Neuron (in vitro differentiated cells): ENCODE measurements around the gene SCYGR8.
"Not testable (repeated sequence)": the region's sequence is repeated elsewhere in the genome, so short reads cannot be mapped to it uniquely, and the experiment has no call there.

ENCODE experiments used
- H2AFZ ChIP-seq: one replicate; pipeline ENCODE4 v1.6.1; 2013; ENCODE audit warnings: low read depth, mild to moderate bottlenecking, inconsistent platforms, low read length, moderate library complexity
- H3K27me3 ChIP-seq: one replicate; pipeline ENCODE4 v1.6.1; 2013; ENCODE audit warnings: low read length; ENCODE audit not compliant: insufficient read depth
- H3K36me3 ChIP-seq: one replicate; pipeline ENCODE4 v1.6.1; 2013; ENCODE audit warnings: low read length; ENCODE audit not compliant: insufficient read depth
- H3K4me1 ChIP-seq: one replicate; pipeline ENCODE4 v1.6.1; 2013; ENCODE audit warnings: low read length; ENCODE audit not compliant: insufficient read depth
- H3K4me3 ChIP-seq: 2 replicates; pipeline ENCODE4 v1.5.1; 2013; ENCODE audit warnings: mild to moderate bottlenecking, low read length, moderate library complexity
- H3K9me3 ChIP-seq: one replicate; pipeline ENCODE4 v1.6.1; 2013; ENCODE audit warnings: low read length

SCYGR8 gene

GRCh38 chr2:227722821-227723220, 22.9 kb upstream of the SCYGR8 start:
- not testable (repeated sequence) for H3K4me3 ChIP-seq, H3K27me3 ChIP-seq, H3K4me1 ChIP-seq, H3K36me3 ChIP-seq, H2AFZ ChIP-seq, H3K9me3 ChIP-seq

- H3K4me3 ChIP-seq, result no peak within 1 kb of the TSS
- H3K9me3 ChIP-seq, result no peaks in the 10 kb centered on the region
Observed at GRCh38 chr2:227724394-227725039, 21.2 kb upstream of the SCYGR8 start, which contains the start of gene SCYGR6. SCYGR6 (minus strand) TSS chr2:227724757; CDS start chr2:227724757, 0 bp downstream.

GRCh38 chr2:227728035-227728434, 17.7 kb upstream of the SCYGR8 start, which contains the start of gene SCYGR7:
SCYGR7 (plus strand) TSS chr2:227728335; CDS start chr2:227728335, 0 bp downstream.
- Histone ChIP-seq H3K9me3 (no peaks in the 10 kb centered on the region), H3K4me3 (no peak within 1 kb of the TSS), H3K27me3 (no peaks in the 10 kb centered on the region), H2AFZ (no peak within 1 kb of the TSS), H3K36me3 (no peaks in the 10 kb centered on the region), H3K4me1 (no peaks in the 10 kb centered on the region)

More at GRCh38 chr2:227724394-227725039, 21.2 kb upstream of the SCYGR8 start, which contains the start of gene SCYGR6:
- Histone ChIP-seq H3K36me3 (no peaks in the 10 kb centered on the region), H3K27me3 (no peaks in the 10 kb centered on the region), H2AFZ (no peak within 1 kb of the TSS), H3K4me1 (no peaks in the 10 kb centered on the region)

- no peaks in the 10 kb centered on the region for H3K36me3 ChIP-seq
- peaks cover 2% of the 10 kb centered on the region for H3K4me1 ChIP-seq
- no peaks in the 10 kb centered on the region for H3K9me3 ChIP-seq
- H2AFZ ChIP-seq, result no peak overlapping the region
- H3K27me3 ChIP-seq, result no peaks in the 10 kb centered on the region
- H3K4me3 ChIP-seq, result no peak overlapping the region
Observed at GRCh38 chr2:227739351-227739750, 6.3 kb upstream of the SCYGR8 start.

- not testable (repeated sequence) for H3K36me3 ChIP-seq, H3K4me1 ChIP-seq, H3K4me3 ChIP-seq, H2AFZ ChIP-seq, H3K27me3 ChIP-seq, H3K9me3 ChIP-seq
Observed at GRCh38 chr2:227740705-227741104, 5.0 kb upstream of the SCYGR8 start.

GRCh38 chr2:227748079-227748478, 2.4 kb downstream of the SCYGR8 start:
- Histone ChIP-seq H3K36me3 (no peaks in the 10 kb centered on the region), H3K9me3 (no peaks in the 10 kb centered on the region), H3K4me1 (peaks cover 1% of the 10 kb centered on the region), H3K4me3 (no peak overlapping the region), H3K27me3 (no peaks in the 10 kb centered on the region), H2AFZ (no peak overlapping the region)

GRCh38 chr2:227756261-227756660, 10.6 kb downstream of the SCYGR8 start:
- not testable (repeated sequence) for H3K27me3 ChIP-seq, H3K4me1 ChIP-seq, H3K36me3 ChIP-seq

GRCh38 chr2:227759411-227760118, 13.9 kb downstream of the SCYGR8 start:
- H3K4me1 ChIP-seq, result no peaks in the 10 kb centered on the region
- H3K36me3 ChIP-seq, result no peaks in the 10 kb centered on the region
- H3K27me3 ChIP-seq, result no peaks in the 10 kb centered on the region
- H3K9me3 ChIP-seq, result no peaks in the 10 kb centered on the region
- H2AFZ ChIP-seq, result no peak overlapping the region
- no peak overlapping the region for H3K4me3 ChIP-seq

More at GRCh38 chr2:227756261-227756660, 10.6 kb downstream of the SCYGR8 start:
- not testable (repeated sequence) for H3K9me3 ChIP-seq, H2AFZ ChIP-seq, H3K4me3 ChIP-seq

- Histone ChIP-seq H3K4me1 (peaks cover 3% of the 10 kb centered on the region), H3K9me3 (no peaks in the 10 kb centered on the region), H3K4me3 (no peak overlapping the region), H2AFZ (no peak overlapping the region), H3K27me3 (no peaks in the 10 kb centered on the region), H3K36me3 (no peaks in the 10 kb centered on the region)
Observed at GRCh38 chr2:227761740-227762476, 16.2 kb downstream of the SCYGR8 start.

- Histone ChIP-seq H2AFZ (no peak overlapping the region), H3K27me3 (no peaks in the 10 kb centered on the region), H3K36me3 (no peaks in the 10 kb centered on the region), H3K4me3 (no peak overlapping the region), H3K4me1 (peaks cover 3% of the 10 kb centered on the region), H3K9me3 (no peaks in the 10 kb centered on the region)
Observed at GRCh38 chr2:227765788-227766372, 20.2 kb downstream of the SCYGR8 start.

GRCh38 chr2:227766373-227766883, 20.7 kb downstream of the SCYGR8 start:
- Histone ChIP-seq H3K4me1 (peaks cover 3% of the 10 kb centered on the region), H3K27me3 (no peaks in the 10 kb centered on the region), H3K9me3 (no peaks in the 10 kb centered on the region), H3K36me3 (no peaks in the 10 kb centered on the region), H2AFZ (no peak overlapping the region), H3K4me3 (no peak overlapping the region)

- no peaks in the 10 kb centered on the region for H3K27me3 ChIP-seq
- H3K36me3 ChIP-seq, result no peaks in the 10 kb centered on the region
- H2AFZ ChIP-seq, result no peak overlapping the region
- no peak overlapping the region for H3K4me3 ChIP-seq
- no peaks in the 10 kb centered on the region for H3K9me3 ChIP-seq
- peaks cover 3% of the 10 kb centered on the region for H3K4me1 ChIP-seq
Observed at GRCh38 chr2:227767830-227768229, 22.1 kb downstream of the SCYGR8 start.
